Aorta (tissue), 5 donors: ENCODE measurements around the gene MYH15. TPM values are rescaled to one million over a fixed set of nuclear protein-coding genes. Genes with fewer than 3 reads are reported as not detected.
A peak's percentile ranks its signal among the peaks of the same experiment; 100 is the strongest.

ENCODE experiments used
- ATAC-seq: fragments of 200-7000 bp; cut with Tn5 transposase; one replicate; pipeline ENCODE4 v1.9.1; 2022; ENCODE audit warnings: moderate library complexity; ENCODE audit not compliant: low FRiP score
- DNase-seq, 2 donors: peaks; one replicate each; pipeline ENCODE4 v3.0.0-alpha.2; 2020
- H3K27ac ChIP-seq, 2 donors: one replicate each; pipeline ENCODE4 v1.5.1; 2013; ENCODE audit warnings: low read length in 2 of 2, mild to moderate bottlenecking in 2 of 2, moderate library complexity in 2 of 2, control low read depth in 1 of 2, inconsistent platforms in 1 of 2, low read depth in 1 of 2
- H3K27me3 ChIP-seq, 2 donors: one replicate each; pipeline ENCODE4 v1.6.1; 2013; ENCODE audit warnings: control low read depth in 1 of 2, low read length in 1 of 2, mild to moderate bottlenecking in 1 of 2, moderate library complexity in 1 of 2; ENCODE audit not compliant: insufficient read depth in 2 of 2, control insufficient read depth in 1 of 2
- H3K36me3 ChIP-seq, 2 donors: one replicate each; pipeline ENCODE4 v1.6.1; 2013; ENCODE audit warnings: control low read depth in 1 of 2, low read length in 1 of 2, mild to moderate bottlenecking in 1 of 2; ENCODE audit not compliant: insufficient read depth in 2 of 2, control insufficient read depth in 1 of 2
- H3K4me1 ChIP-seq, 2 donors: one replicate each; pipeline ENCODE4 v1.6.1; 2013; ENCODE audit warnings: low read length in 2 of 2, control low read depth in 1 of 2, mild to moderate bottlenecking in 1 of 2, moderate library complexity in 1 of 2; ENCODE audit not compliant: insufficient read depth in 2 of 2, control insufficient read depth in 1 of 2
- H3K4me3 ChIP-seq, 2 donors: one replicate each; pipeline ENCODE4 v1.5.1; 2013; ENCODE audit warnings: low read length in 2 of 2, control low read depth in 1 of 2, mild to moderate bottlenecking in 1 of 2
- H3K9me3 ChIP-seq: one replicate; pipeline ENCODE4 v1.6.1; 2013; ENCODE audit warnings: mild to moderate bottlenecking, low read length; ENCODE audit not compliant: control insufficient read depth
- WGBS, 2 donors: extraction: QIAGEN DNeasy Blood & Tissue Kit; methylation state at CpG; one replicate each; pipeline ENCODE4 v1.1.7; 2013; 5-methylcytosine and 5-hydroxymethylcytosine counted together
- intact Hi-C, 2 donors: fragments of 100-400 bp; cut with DNase I; formaldehyde crosslinking; loops; one replicate each; pipeline versions ENCODE4 v1.14.2 to v1.15.0; 2022
- polyA plus RNA-seq, 2 donors: library from polyadenylated mRNA; stranded (reverse); fragments of 200-250 nt; gene quantifications; one replicate each; pipeline ENCODE4 v1.2.3, GENCODE V29; 2013
- total RNA-seq, 2 donors: library from RNA; stranded (reverse); fragmentation: NEBNext Ultra II Directional; extraction: Animal tissue kit (Norgen Biotek cat#: 25700); gene quantifications; one replicate each; pipeline ENCODE4 v1.2.1, GENCODE V29; 2021
- donor health status: healthy with polysubstance abuse.
- donor health status: Bipolar disorder and iron deficiency.
- donor health status: DM: no; HTN: no; CAD: no.
- donor health status: DM: no; HTN: no; CAD: no.
- donor health status: DM: yes; HTN: yes; CAD: no.

The MYH15 gene
- total and polyA plus RNA-seq, 4 donors = 0.03 to 0.15 (median 0.05) TPM; not detected in 1

- ATAC-seq (no peak), DNase-seq (no peak)
- Histone ChIP-seq H3K27ac (no peak overlapping the region), H3K4me1 (no peaks in the 10 kb centered on the region), H3K4me3 (no peak overlapping the region), H3K36me3 (no peaks in the 10 kb centered on the region), H3K27me3 (no peaks in the 10 kb centered on the region), H3K9me3 (no peaks in the 10 kb centered on the region)
- intact Hi-C loops = no loop called here
Observed at GRCh38 chr3:108503722-108504121, 6.7 kb downstream of the MYH15 start.

GRCh38 chr3:108501535-108501934, 8.9 kb downstream of the MYH15 start:
- no peak for ATAC-seq
- H3K4me1 ChIP-seq = no peaks in the 10 kb centered on the region
- no peaks in the 10 kb centered on the region for H3K27me3 ChIP-seq
- no peak overlapping the region for H3K4me3 ChIP-seq
- DNase-seq = no peak
- intact Hi-C loops = no loop called here
- 90 to 91% methylated on average over 5 of the region's 5 CpGs for WGBS, 2 donors
- H3K27ac ChIP-seq = no peak overlapping the region
- no peaks in the 10 kb centered on the region for H3K36me3 ChIP-seq
- no peaks in the 10 kb centered on the region for H3K9me3 ChIP-seq

- Histone ChIP-seq H3K27me3 (no peaks in the 10 kb centered on the region), H3K36me3 (no peaks in the 10 kb centered on the region), H3K4me3 (no peak overlapping the region), H3K4me1 (no peaks in the 10 kb centered on the region), H3K27ac (no peak overlapping the region), H3K9me3 (no peaks in the 10 kb centered on the region)
- ATAC-seq (no peak), DNase-seq (no peak)
- WGBS, 2 donors = 83 to 86% methylated on average over 1 of the region's 1 CpG
- intact Hi-C loops = no loop called here
Observed at GRCh38 chr3:108500728-108501127, 9.7 kb downstream of the MYH15 start.

- no peaks in the 10 kb centered on the region for H3K9me3 ChIP-seq
- H3K4me1 ChIP-seq = peaks cover 0 to 1% of the 10 kb centered on the region in 2 donors
- H3K27ac ChIP-seq = no peak overlapping the region
- WGBS, 2 donors = 89 to 93% methylated on average over 1 of the region's 1 CpG
- no peaks in the 10 kb centered on the region for H3K36me3 ChIP-seq
- intact Hi-C loops = no loop called here
- ATAC-seq = no peak
- no peak overlapping the region for H3K4me3 ChIP-seq
- H3K27me3 ChIP-seq = no peaks in the 10 kb centered on the region
- DNase-seq = no peak
Observed at GRCh38 chr3:108497271-108497670, 13.1 kb downstream of the MYH15 start.

GRCh38 chr3:108495717-108496116, 14.7 kb downstream of the MYH15 start:
- intact Hi-C loops = no loop called here
- Histone ChIP-seq H3K27ac (no peak overlapping the region), H3K4me1 (peaks cover 0 to 1% of the 10 kb centered on the region in 2 donors), H3K9me3 (no peaks in the 10 kb centered on the region), H3K4me3 (no peak overlapping the region), H3K36me3 (no peaks in the 10 kb centered on the region), H3K27me3 (no peaks in the 10 kb centered on the region)
- DNase-seq (no peak), ATAC-seq (no peak)
- WGBS, 2 donors = 89 to 90% methylated on average over 6 of the region's 6 CpGs

GRCh38 chr3:108494906-108495531, 15.4 kb downstream of the MYH15 start:
- ATAC-seq (no peak), DNase-seq (no peak)
- Histone ChIP-seq H3K27me3 (no peaks in the 10 kb centered on the region), H3K4me3 (no peak overlapping the region), H3K9me3 (no peaks in the 10 kb centered on the region), H3K36me3 (no peaks in the 10 kb centered on the region), H3K27ac (no peak overlapping the region), H3K4me1 (peaks cover 0 to 1% of the 10 kb centered on the region in 2 donors)
- intact Hi-C loops = no loop called here
- WGBS, 2 donors = 41 to 45% methylated on average over 3 of the region's 3 CpGs

- intact Hi-C loops = no loop called here
Observed at GRCh38 chr3:108493862-108494261, 16.5 kb downstream of the MYH15 start.

GRCh38 chr3:108491456-108491855, 18.9 kb downstream of the MYH15 start:
- intact Hi-C loops = no loop called here
- Histone ChIP-seq H3K27me3 (no peaks in the 10 kb centered on the region), H3K27ac (no peak overlapping the region), H3K36me3 (no peaks in the 10 kb centered on the region), H3K4me1 (peaks cover 0 to 1% of the 10 kb centered on the region in 2 donors), H3K9me3 (no peaks in the 10 kb centered on the region), H3K4me3 (no peak overlapping the region)
- 78 to 82% methylated on average over 3 of the region's 3 CpGs for WGBS, 2 donors
- no peak for DNase-seq
- ATAC-seq = peak; percentile 5

More at GRCh38 chr3:108493862-108494261, 16.5 kb downstream of the MYH15 start:
- Histone ChIP-seq H3K4me1 (peaks cover 0 to 1% of the 10 kb centered on the region in 2 donors), H3K4me3 (no peak overlapping the region), H3K9me3 (no peaks in the 10 kb centered on the region), H3K27ac (no peak overlapping the region), H3K36me3 (no peaks in the 10 kb centered on the region), H3K27me3 (no peaks in the 10 kb centered on the region)
- no peak for DNase-seq
- WGBS, 2 donors = 34 to 43% methylated on average over 2 of the region's 2 CpGs
- no peak for ATAC-seq

GRCh38 chr3:108489776-108490175, 20.6 kb downstream of the MYH15 start:
- Histone ChIP-seq H3K4me1 (peaks cover 0 to under 1% of the 10 kb centered on the region in 2 donors), H3K27me3 (no peaks in the 10 kb centered on the region), H3K36me3 (no peaks in the 10 kb centered on the region), H3K9me3 (no peaks in the 10 kb centered on the region), H3K4me3 (no peak overlapping the region), H3K27ac (no peak overlapping the region)
- intact Hi-C loops = loop anchor here (1.0 to 2.0 kb wide), 2 partner anchors 63 kb away; no protein-coding TSS in a partner anchor
- WGBS, 2 donors = 17 to 21% methylated on average over 2 of the region's 2 CpGs
- ATAC-seq (peak; percentile 61), DNase-seq (no peak)
